A673 (cell line): ENCODE data around the gene DNAAF8. TPM values are rescaled to one million over a fixed set of nuclear protein-coding genes. Genes with fewer than 3 reads are reported as not detected.

Source experiments
- BruUV-seq: library from RNA; stranded (reverse); fragments of 400-500 nt; replicated peaks from 2 replicates; lab custom pipeline; 2021; lab: Mats Ljungman, UMichigan
- CTCF ChIA-PET: fragments of 300-600 bp; sonication (Branson Sonifier 250); formaldehyde crosslinking; loops from one replicate; lab custom pipeline; 2022; ENCODE audit warnings: antibody characterized with exemption; lab: Charles Lee
- POLR2A ChIA-PET: fragments of 300-600 bp; sonication (Branson Sonifier 250); formaldehyde crosslinking; loops from one replicate; lab custom pipeline; 2022; ENCODE audit warnings: antibody characterized with exemption; ENCODE audit not compliant: low non-redundant PET; lab: Charles Lee
- DNase-seq: peaks from one replicate; pipeline ENCODE4 v3.0.0-alpha.2; 2015; ENCODE audit warnings: low spot score
- H3K27ac ChIP-seq: fragments of 200-600 bp; sonication (generic); 2 replicates; pipeline ENCODE4 v1.5.1; 2016; ENCODE audit warnings: mixed run types, low read depth, mild to moderate bottlenecking, mixed read lengths, antibody characterized with exemption, low read length; ENCODE audit not compliant: poor library complexity, severe bottlenecking
- H3K27me3 ChIP-seq: fragments of 200-600 bp; sonication (generic); replicated peaks from 2 replicates; pipeline ENCODE4 v1.6.1; 2017; ENCODE audit warnings: mixed run types, low read depth, mild to moderate bottlenecking, mixed read lengths, antibody characterized with exemption, low read length; ENCODE audit not compliant: insufficient read depth, poor library complexity
- H3K36me3 ChIP-seq: fragments of 200-600 bp; sonication (generic); 2 replicates; pipeline ENCODE4 v1.6.1; 2016; ENCODE audit warnings: mixed run types, mild to moderate bottlenecking, mixed read lengths, antibody characterized with exemption, low read length; ENCODE audit not compliant: insufficient read depth, poor library complexity, severe bottlenecking
- H3K4me1 ChIP-seq: fragments of 200-600 bp; sonication (generic); 2 replicates; pipeline ENCODE4 v1.6.1; 2017; ENCODE audit warnings: mixed run types, mild to moderate bottlenecking, mixed read lengths, antibody characterized with exemption, low read length; ENCODE audit not compliant: insufficient read depth, poor library complexity, severe bottlenecking
- H3K4me3 ChIP-seq: fragments of 200-600 bp; sonication (generic); 2 replicates; pipeline ENCODE4 v1.5.1; 2016; ENCODE audit warnings: low read depth, mixed run types, mild to moderate bottlenecking, mixed read lengths, low read length; ENCODE audit not compliant: poor library complexity, severe bottlenecking
- H3K9me3 ChIP-seq: fragments of 200-600 bp; sonication (generic); 2 replicates; pipeline ENCODE4 v1.6.1; 2016; ENCODE audit warnings: mixed run types, low read depth, mild to moderate bottlenecking, mixed read lengths, antibody characterized with exemption, low read length; ENCODE audit not compliant: poor library complexity, severe bottlenecking
- EZH2 ChIP-seq: fragments of 200-600 bp; sonication (generic); IDR thresholded peaks from 2 replicates; pipeline ENCODE4 v1.6.1; 2017; ENCODE audit warnings: borderline replicate concordance, low read depth, mild to moderate bottlenecking, mixed read lengths, antibody characterized with exemption, low read length; ENCODE audit not compliant: poor library complexity, severe bottlenecking
- intact Hi-C: fragments of 100-400 bp; cut with micrococcal nuclease; formaldehyde crosslinking; loops from one replicate; pipeline ENCODE4 v1.10.0; 2022; ENCODE audit not compliant: unreplicated experiment
- total RNA-seq: library from RNA; stranded (reverse); gene quantifications from 2 replicates; pipeline ENCODE4 v1.2.3, GENCODE V29; 2021
- TF ChIP-seq, protein P1 (sequence below): fragments of 300-800, 200-600 bp; sonication (generic); conservative IDR thresholded peaks from 2 replicates; pipeline ENCODE4 v1.5.1; 2017; ENCODE audit warnings: low read depth, mild to moderate bottlenecking, antibody characterized with exemption, low read length, moderate library complexity, mixed read lengths

Gene DNAAF8
- total RNA-seq, 1 experiment from 2014 or later, result 0.15 TPM

DNA sequence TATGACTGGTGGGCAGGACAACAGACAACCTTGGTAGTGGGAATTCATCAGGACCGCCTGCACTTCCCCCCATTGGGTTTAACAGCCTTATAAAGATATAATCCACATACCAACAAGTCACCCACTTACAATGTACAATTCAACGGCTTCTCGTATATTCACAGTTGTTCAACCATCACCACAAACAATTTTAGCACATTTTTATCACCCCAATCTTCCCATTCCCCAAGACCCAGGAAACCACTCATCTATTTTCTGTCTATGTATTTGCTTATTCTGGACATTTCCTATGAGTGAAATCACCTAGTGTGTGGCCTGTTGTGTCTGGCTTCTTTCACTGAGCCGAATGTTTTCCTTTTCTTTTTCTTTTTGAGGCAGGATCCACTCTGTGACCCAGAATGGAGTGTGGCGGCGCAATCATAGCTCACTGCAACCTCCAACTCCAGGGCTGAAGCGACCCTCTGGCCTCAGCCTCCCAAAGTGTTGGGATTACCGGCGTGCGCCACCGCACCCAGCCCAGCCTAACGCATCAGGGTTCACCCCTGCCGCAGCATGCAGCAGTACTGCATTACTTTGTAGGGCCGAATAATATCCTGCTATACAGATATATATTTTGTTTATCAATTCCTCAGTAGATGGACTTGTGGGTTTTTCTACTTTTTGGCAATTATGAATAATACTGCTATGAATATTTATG lies 11.1 kb upstream of the DNAAF8 start:
- TF ChIP-seq EZH2, result no peak
- TF ChIP-seq, protein P1, sequence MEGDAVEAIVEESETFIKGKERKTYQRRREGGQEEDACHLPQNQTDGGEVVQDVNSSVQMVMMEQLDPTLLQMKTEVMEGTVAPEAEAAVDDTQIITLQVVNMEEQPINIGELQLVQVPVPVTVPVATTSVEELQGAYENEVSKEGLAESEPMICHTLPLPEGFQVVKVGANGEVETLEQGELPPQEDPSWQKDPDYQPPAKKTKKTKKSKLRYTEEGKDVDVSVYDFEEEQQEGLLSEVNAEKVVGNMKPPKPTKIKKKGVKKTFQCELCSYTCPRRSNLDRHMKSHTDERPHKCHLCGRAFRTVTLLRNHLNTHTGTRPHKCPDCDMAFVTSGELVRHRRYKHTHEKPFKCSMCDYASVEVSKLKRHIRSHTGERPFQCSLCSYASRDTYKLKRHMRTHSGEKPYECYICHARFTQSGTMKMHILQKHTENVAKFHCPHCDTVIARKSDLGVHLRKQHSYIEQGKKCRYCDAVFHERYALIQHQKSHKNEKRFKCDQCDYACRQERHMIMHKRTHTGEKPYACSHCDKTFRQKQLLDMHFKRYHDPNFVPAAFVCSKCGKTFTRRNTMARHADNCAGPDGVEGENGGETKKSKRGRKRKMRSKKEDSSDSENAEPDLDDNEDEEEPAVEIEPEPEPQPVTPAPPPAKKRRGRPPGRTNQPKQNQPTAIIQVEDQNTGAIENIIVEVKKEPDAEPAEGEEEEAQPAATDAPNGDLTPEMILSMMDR, result no peak
- intact Hi-C loops, result no loop called here
- no peak for DNase-seq
- Histone ChIP-seq H3K4me3 (no peak overlapping the region), H3K9me3 (no peaks in the 10 kb centered on the region), H3K36me3 (peaks cover 10% of the 10 kb centered on the region), H3K27ac (no peak overlapping the region), H3K4me1 (no peaks in the 10 kb centered on the region), H3K27me3 (no peaks in the 10 kb centered on the region)
- ChIA-PET CTCF (no interaction called here), POLR2A (no interaction called here)
- no TSS peak for BruUV-seq

DNA sequence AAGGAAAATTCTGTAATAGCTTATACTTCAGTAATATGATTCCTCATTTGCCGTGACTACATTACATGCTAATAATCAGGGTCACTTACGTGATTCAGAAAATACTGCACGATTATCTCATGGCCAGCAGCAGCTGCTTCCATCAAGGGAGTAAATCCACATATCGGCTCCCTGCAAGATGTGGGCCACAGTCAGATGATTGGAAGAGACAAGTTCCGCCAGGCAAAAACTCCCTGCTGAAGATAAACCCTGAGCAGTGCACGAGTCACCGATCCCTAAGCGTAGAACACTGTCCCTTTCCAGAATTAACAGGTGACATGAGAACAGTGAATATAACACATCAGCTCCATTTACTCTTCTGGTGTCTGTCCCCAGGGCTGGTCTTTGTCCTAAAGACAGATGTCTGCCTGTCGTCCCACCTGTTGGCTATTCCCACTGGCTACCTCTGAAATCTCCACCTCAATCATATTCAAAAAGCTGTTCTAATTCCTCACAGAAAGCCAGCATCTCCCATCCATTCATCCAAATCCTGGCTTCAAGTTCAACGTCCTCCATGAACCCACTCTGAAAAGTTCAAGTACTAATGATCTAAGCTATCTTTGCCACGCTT lies 9.6 kb upstream of the DNAAF8 start:
- Histone ChIP-seq H3K9me3 (no peaks in the 10 kb centered on the region), H3K4me1 (no peaks in the 10 kb centered on the region), H3K4me3 (no peak overlapping the region), H3K27me3 (no peaks in the 10 kb centered on the region), H3K27ac (no peak overlapping the region), H3K36me3 (peaks cover 15% of the 10 kb centered on the region)
- CTCF ChIA-PET, result no interaction called here
- POLR2A ChIA-PET, result no interaction called here
- TF ChIP-seq EZH2, result no peak
- TF ChIP-seq, protein P1, result no peak
- no peak for DNase-seq
- intact Hi-C loops, result no loop called here
- BruUV-seq, result no TSS peak

DNA sequence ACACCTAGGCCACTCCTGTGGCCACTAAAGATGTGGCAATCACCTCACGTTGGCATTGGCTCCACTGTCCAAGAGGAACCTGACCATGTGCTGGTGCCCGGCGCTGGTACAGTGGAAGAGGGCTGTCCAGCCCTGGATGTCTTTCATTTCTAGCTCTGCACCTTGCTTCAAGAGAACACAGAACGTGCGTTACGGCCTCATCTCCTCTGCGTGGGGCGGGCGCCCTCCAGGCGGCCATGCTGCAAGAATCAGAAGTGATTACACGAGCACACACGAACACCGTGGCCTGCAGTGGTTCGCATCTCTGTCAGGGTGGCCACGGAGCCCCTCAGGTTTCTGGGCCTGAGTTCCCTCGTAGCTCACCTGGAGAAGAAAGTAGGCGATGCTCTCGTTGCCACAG lies 7.7 kb upstream of the DNAAF8 start:
- Histone ChIP-seq H3K27me3 (no peaks in the 10 kb centered on the region), H3K9me3 (no peaks in the 10 kb centered on the region), H3K4me1 (no peaks in the 10 kb centered on the region), H3K36me3 (peaks cover 17% of the 10 kb centered on the region), H3K4me3 (no peak overlapping the region), H3K27ac (no peak overlapping the region)
- POLR2A ChIA-PET, result no interaction called here
- CTCF ChIA-PET, result no interaction called here
- no peak for DNase-seq
- BruUV-seq, result no TSS peak
- TF ChIP-seq, protein P1, result no peak
- no peak for TF ChIP-seq EZH2
- intact Hi-C loops, result no loop called here
